IMR-90 (cell line): ENCODE data around the gene CCDC141. TPM values are rescaled to one million over a fixed set of nuclear protein-coding genes. Genes with fewer than 3 reads are reported as not detected.

Experiments used
- ATAC-seq: fragments of 200-7000 bp; cut with Tn5 transposase; 2 replicates; pipeline ENCODE4 v1.9.1; 2020; ENCODE audit warnings: low read depth, mild to moderate bottlenecking, moderate library complexity
- BruUV-seq: library from RNA; stranded (reverse); fragments of 400-500 nt; replicated peaks from 2 replicates; lab custom pipeline; 2021; lab: Mats Ljungman, UMichigan
- CTCF ChIA-PET: fragments of 300-600 bp; formaldehyde crosslinking; extraction: SDS; loops from one replicate; lab custom pipeline; 2021; ENCODE audit warnings: antibody characterized with exemption; lab: Yijun Ruan, JAX
- POLR2A ChIA-PET: fragments of 300-600 bp; sonication (Branson Sonifier 250); formaldehyde crosslinking; loops from one replicate; lab custom pipeline; 2022; ENCODE audit warnings: antibody characterized with exemption; ENCODE audit not compliant: unreplicated experiment; lab: Charles Lee
- DNase-seq: peaks from one replicate; pipeline ENCODE4 v3.0.0; 2013
- H2AFZ ChIP-seq: replicated peaks from 2 replicates; pipeline ENCODE3; 2013; ENCODE audit warnings: low read length, mild to moderate bottlenecking; ENCODE audit not compliant: poor library complexity
- H2AK5ac ChIP-seq: 2 replicates; pipeline ENCODE4 v1.6.1; 2013; ENCODE audit warnings: low read depth, low read length, inconsistent platforms
- H2AK9ac ChIP-seq: replicated peaks from 2 replicates; pipeline ENCODE3; 2013; ENCODE audit warnings: mild to moderate bottlenecking, low read depth, low read length, moderate library complexity; ENCODE audit not compliant: poor library complexity
- H2BK120ac ChIP-seq: 2 replicates; pipeline ENCODE4 v1.6.1; 2013; ENCODE audit warnings: low read depth, low read length, inconsistent platforms
- H2BK15ac ChIP-seq: 3 replicates; pipeline ENCODE4 v1.6.1; 2013; ENCODE audit warnings: low read depth, low read length, inconsistent platforms
- H2BK20ac ChIP-seq: 2 replicates; pipeline ENCODE4 v1.6.1; 2013; ENCODE audit warnings: low read depth, mild to moderate bottlenecking, inconsistent platforms, low read length, moderate library complexity
- H2BK5ac ChIP-seq: 2 replicates; pipeline ENCODE4 v1.6.1; 2013; ENCODE audit warnings: mild to moderate bottlenecking, low read depth, low read length, inconsistent platforms; ENCODE audit not compliant: poor library complexity, severe bottlenecking
- H3K14ac ChIP-seq: replicated peaks from 2 replicates; pipeline ENCODE4 v1.6.1; 2013; ENCODE audit warnings: low read depth, low read length, inconsistent platforms
- H3K18ac ChIP-seq: 2 replicates; pipeline ENCODE4 v1.6.1; 2013; ENCODE audit warnings: low read depth, low read length, control low read depth
- H3K23ac ChIP-seq: 2 replicates; pipeline ENCODE4 v1.6.1; 2013; ENCODE audit warnings: low read depth, low read length, inconsistent platforms
- H3K27ac ChIP-seq: 2 replicates; pipeline ENCODE4 v1.5.1; 2013; ENCODE audit warnings: mild to moderate bottlenecking, control low read depth, low read length; ENCODE audit not compliant: insufficient read depth
- H3K27me3 ChIP-seq: 2 replicates; pipeline ENCODE4 v1.6.1; 2013; ENCODE audit warnings: low read length; ENCODE audit not compliant: control insufficient read depth, insufficient read depth
- H3K36me3 ChIP-seq: 2 replicates; pipeline ENCODE4 v1.6.1; 2013; ENCODE audit warnings: low read length, mixed read lengths; ENCODE audit not compliant: control insufficient read depth, insufficient read depth
- H3K4ac ChIP-seq: 2 replicates; pipeline ENCODE4 v1.6.1; 2013; ENCODE audit warnings: low read depth, low read length, inconsistent platforms
- H3K4me1 ChIP-seq: 2 replicates; pipeline ENCODE4 v1.6.1; 2013; ENCODE audit warnings: low read length, mixed read lengths; ENCODE audit not compliant: control insufficient read depth, insufficient read depth
- H3K4me2 ChIP-seq: 2 replicates; pipeline ENCODE4 v1.6.1; 2013; ENCODE audit warnings: low read depth, mild to moderate bottlenecking, control low read depth, low read length, moderate library complexity
- H3K4me3 ChIP-seq: 2 replicates; pipeline ENCODE4 v1.5.1; 2013; ENCODE audit warnings: low read depth, mild to moderate bottlenecking, control low read depth, low read length, moderate library complexity; ENCODE audit not compliant: insufficient read depth
- H3K56ac ChIP-seq: 2 replicates; pipeline ENCODE4 v1.6.1; 2013; ENCODE audit warnings: low read length, inconsistent platforms; ENCODE audit not compliant: insufficient read depth; ENCODE audit errors: extremely low read depth
- H3K79me1 ChIP-seq, 2 experiments: 2 replicates each; pipeline ENCODE4 v1.6.1; 2013; ENCODE audit warnings: low read length in 2 of 2, inconsistent platforms in 1 of 2, low read depth in 1 of 2
- H3K9ac ChIP-seq: 2 replicates; pipeline ENCODE4 v1.6.1; 2013; ENCODE audit warnings: low read depth, low read length, control low read depth
- H3K9me1 ChIP-seq: 2 replicates; pipeline ENCODE4 v1.6.1; 2013; ENCODE audit warnings: low read length, inconsistent platforms; ENCODE audit not compliant: insufficient read depth
- H3K9me3 ChIP-seq: 2 replicates; pipeline ENCODE4 v1.6.1; 2013; ENCODE audit warnings: low read length; ENCODE audit not compliant: control insufficient read depth, insufficient read depth
- H4K20me1 ChIP-seq: 2 replicates; pipeline ENCODE4 v1.6.1; 2013; ENCODE audit warnings: low read length, inconsistent platforms; ENCODE audit not compliant: insufficient read depth
- H4K5ac ChIP-seq: 2 replicates; pipeline ENCODE4 v1.6.1; 2013; ENCODE audit warnings: mild to moderate bottlenecking, low read depth, low read length, control low read depth
- H4K8ac ChIP-seq, 2 experiments: 2 replicates each; pipeline ENCODE4 v1.6.1; 2013; ENCODE audit warnings: low read depth in 2 of 2, low read length in 2 of 2, control low read depth in 1 of 2, inconsistent platforms in 1 of 2
- H4K91ac ChIP-seq: 2 replicates; pipeline ENCODE4 v1.6.1; 2013; ENCODE audit warnings: low read depth, low read length, inconsistent platforms; ENCODE audit not compliant: insufficient read depth
- BHLHE40 ChIP-seq: fragments of 150-350 bp; IDR thresholded peaks from 2 replicates; pipeline ENCODE4 v1.6.1; 2016; ENCODE audit warnings: mild to moderate bottlenecking, low read depth, low read length
- CEBPB ChIP-seq: IDR thresholded peaks from 2 replicates; pipeline ENCODE4 v1.6.1; 2012; ENCODE audit warnings: low read depth, low read length, improper control_type of control experiment
- CHD1 ChIP-seq: IDR thresholded peaks from 2 replicates; pipeline ENCODE4 v1.6.1; 2012; ENCODE audit warnings: low read depth, low read length, improper control_type of control experiment
- FOS ChIP-seq: fragments of 150-350 bp; IDR thresholded peaks from 2 replicates; pipeline ENCODE4 v1.6.1; 2016; ENCODE audit warnings: low read depth, low read length
- MAFK ChIP-seq: IDR thresholded peaks from 2 replicates; pipeline ENCODE4 v1.6.1; 2012; ENCODE audit warnings: low read depth, low read length, improper control_type of control experiment
- MAZ ChIP-seq: IDR thresholded peaks from 2 replicates; pipeline ENCODE4 v1.6.1; 2012; ENCODE audit warnings: low read depth, mild to moderate bottlenecking, low read length, improper control_type of control experiment, moderate library complexity, borderline replicate concordance
- MXI1 ChIP-seq: IDR thresholded peaks from 2 replicates; pipeline ENCODE4 v1.6.1; 2012; ENCODE audit warnings: low read depth, mild to moderate bottlenecking, low read length, moderate library complexity, borderline replicate concordance
- NFE2L2 ChIP-seq: fragments of 150-350 bp; IDR thresholded peaks from 2 replicates; pipeline ENCODE4 v1.6.1; 2016; ENCODE audit warnings: low read depth, mild to moderate bottlenecking, low read length
- RAD21 ChIP-seq: IDR thresholded peaks from 2 replicates; pipeline ENCODE4 v1.6.1; 2012; ENCODE audit warnings: low read length, improper control_type of control experiment
- RCOR1 ChIP-seq: IDR thresholded peaks from 2 replicates; pipeline ENCODE4 v1.6.1; 2012; ENCODE audit warnings: mild to moderate bottlenecking, low read length, improper control_type of control experiment; ENCODE audit not compliant: insufficient replicate concordance
- RFX5 ChIP-seq: IDR thresholded peaks from 2 replicates; pipeline ENCODE4 v1.8.0; 2012; ENCODE audit warnings: low read depth, mild to moderate bottlenecking, low read length, moderate library complexity
- SMC3 ChIP-seq: fragments of 150-350 bp; IDR thresholded peaks from 2 replicates; pipeline ENCODE4 v1.6.1; 2016; ENCODE audit warnings: low read depth, mild to moderate bottlenecking, antibody characterized with exemption, low read length, moderate library complexity
- WGBS, 2 experiments: methylation state at CpG; one replicate each; pipeline versions ENCODE4 v1.1.5 to v1.1.7; 2013; ENCODE audit warnings: missing lambda C conversion rate in 2 of 2; ENCODE audit not compliant: insufficient read length in 1 of 2; ENCODE audit errors: extremely low coverage in 2 of 2; 5-methylcytosine and 5-hydroxymethylcytosine counted together
- dilution Hi-C: fragments of 300-500 bp; cut with HindIII; formaldehyde crosslinking; loops from one replicate; pipeline ENCODE4 v1.14.3; 2018; ENCODE audit warnings: low sequenced_read_pairs; ENCODE audit not compliant: unreplicated experiment
- in situ Hi-C: fragments of 300-500 bp; cut with MboI; formaldehyde crosslinking; loops from 3 replicates; pipeline ENCODE4 v1.14.3; 2019; ENCODE audit warnings: low sequenced_read_pairs, inconsistent platforms, mixed read lengths
- intact Hi-C: fragments of 100-400 bp; cut with micrococcal nuclease; formaldehyde crosslinking; loops from 2 replicates; pipeline ENCODE4 v1.10.0; 2022
- polyA plus RNA-seq, 3 experiments: library from polyadenylated mRNA; depleted of rRNA; stranded (reverse); fragments of >200 nt; gene quantifications; 2 replicates each; pipeline ENCODE4 v1.2.3, GENCODE V29; 2012; ENCODE audit warnings: low replicate concordance in 1 of 3
- total RNA-seq: library from RNA; depleted of rRNA; stranded (reverse); fragments of >200 nt; gene quantifications from 2 replicates; pipeline ENCODE4 v1.2.3, GENCODE V29; 2012
- TF ChIP-seq, protein P1 (sequence below): conservative IDR thresholded peaks from 2 replicates; pipeline ENCODE4 v1.5.1; 2012; ENCODE audit warnings: mild to moderate bottlenecking, low read depth, low read length, improper control_type of control experiment
- TF ChIP-seq, protein P2 (sequence below): fragments of 150-350 bp; IDR thresholded peaks from 2 replicates; pipeline ENCODE4 v1.6.1; 2017; ENCODE audit warnings: mild to moderate bottlenecking, antibody characterized with exemption, low read length, low read depth
- TF ChIP-seq, protein P3 (sequence below): fragments of 150-350 bp; IDR thresholded peaks from 2 replicates; pipeline ENCODE4 v1.6.1; 2016; ENCODE audit warnings: low read depth, mild to moderate bottlenecking, low read length, moderate library complexity, borderline replicate concordance

The CCDC141 gene
- total and polyA plus RNA-seq, 2 of the 4 experiments (the other 2 are of a cell fraction) = not detected

DNA sequence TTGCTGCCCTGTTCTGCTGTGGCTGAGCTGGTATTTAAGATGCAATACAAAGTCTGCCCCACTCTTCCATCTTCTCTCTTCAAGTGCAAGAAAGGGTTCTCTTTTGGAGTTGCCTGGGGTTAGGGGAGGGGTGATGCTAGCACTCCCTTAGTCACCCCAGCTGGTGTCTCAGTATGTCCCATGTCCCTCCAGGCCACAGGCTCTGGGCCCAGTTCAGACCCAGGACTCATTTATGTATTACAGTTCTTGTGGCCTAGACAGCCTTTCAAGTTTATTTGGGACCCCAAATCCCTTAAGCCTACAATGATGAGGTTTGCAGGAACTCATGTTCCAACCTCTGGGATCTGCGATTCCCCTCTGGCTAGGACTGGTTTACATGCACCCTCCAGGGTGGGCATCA, 47.2 kb upstream of the CCDC141 start:
- whole genome bisulfite sequencing, 2 experiments = 100% methylated on average over 1 of the region's 1 CpG; no CpG with 5 or more reads in 1 of the 2 experiments
- no TSS peak for BruUV-seq

More for the DNA sequence above, 47.2 kb upstream of the CCDC141 start:
- ATAC-seq (no peak), DNase-seq (no peak)
- Histone ChIP-seq H3K79me1 (no peaks in the 10 kb centered on the region), H3K27ac (no peak overlapping the region), H3K9me1 (no peaks in the 10 kb centered on the region), H3K18ac (no peak overlapping the region), H4K8ac (no peak overlapping the region), H2BK120ac (no peak overlapping the region), H4K5ac (no peak overlapping the region), H4K91ac (no peak overlapping the region), H2AK5ac (no peak overlapping the region), H3K9ac (no peak overlapping the region), H3K14ac (no peak overlapping the region), H3K36me3 (no peaks in the 10 kb centered on the region), H2BK20ac (no peak overlapping the region), H4K20me1 (no peaks in the 10 kb centered on the region), H3K56ac (no peak overlapping the region), H2AK9ac (no peak overlapping the region), H3K4me1 (no peaks in the 10 kb centered on the region), H2BK15ac (no peak overlapping the region), H3K4me3 (no peak overlapping the region), H2AFZ (no peak overlapping the region), H2BK5ac (no peak overlapping the region), H3K27me3 (no peaks in the 10 kb centered on the region), H3K23ac (no peak overlapping the region), H3K9me3 (no peaks in the 10 kb centered on the region), H3K4ac (no peak overlapping the region), H3K4me2 (no peak overlapping the region)
- in situ Hi-C loops = no loop called here
- ChIA-PET POLR2A (no interaction called here), CTCF (no interaction called here)
- intact Hi-C loops = no loop called here
- dilution Hi-C loops = no loop called here
- TF ChIP-seq, protein P1, sequence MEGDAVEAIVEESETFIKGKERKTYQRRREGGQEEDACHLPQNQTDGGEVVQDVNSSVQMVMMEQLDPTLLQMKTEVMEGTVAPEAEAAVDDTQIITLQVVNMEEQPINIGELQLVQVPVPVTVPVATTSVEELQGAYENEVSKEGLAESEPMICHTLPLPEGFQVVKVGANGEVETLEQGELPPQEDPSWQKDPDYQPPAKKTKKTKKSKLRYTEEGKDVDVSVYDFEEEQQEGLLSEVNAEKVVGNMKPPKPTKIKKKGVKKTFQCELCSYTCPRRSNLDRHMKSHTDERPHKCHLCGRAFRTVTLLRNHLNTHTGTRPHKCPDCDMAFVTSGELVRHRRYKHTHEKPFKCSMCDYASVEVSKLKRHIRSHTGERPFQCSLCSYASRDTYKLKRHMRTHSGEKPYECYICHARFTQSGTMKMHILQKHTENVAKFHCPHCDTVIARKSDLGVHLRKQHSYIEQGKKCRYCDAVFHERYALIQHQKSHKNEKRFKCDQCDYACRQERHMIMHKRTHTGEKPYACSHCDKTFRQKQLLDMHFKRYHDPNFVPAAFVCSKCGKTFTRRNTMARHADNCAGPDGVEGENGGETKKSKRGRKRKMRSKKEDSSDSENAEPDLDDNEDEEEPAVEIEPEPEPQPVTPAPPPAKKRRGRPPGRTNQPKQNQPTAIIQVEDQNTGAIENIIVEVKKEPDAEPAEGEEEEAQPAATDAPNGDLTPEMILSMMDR = no peak
- TF ChIP-seq MAZ (no peak), MXI1 (no peak), MAFK (no peak), SMC3 (no peak), CEBPB (no peak), NFE2L2 (no peak), RCOR1 (no peak), CHD1 (no peak), RFX5 (no peak), BHLHE40 (no peak), RAD21 (no peak), FOS (no peak)
- TF ChIP-seq, protein P2, sequence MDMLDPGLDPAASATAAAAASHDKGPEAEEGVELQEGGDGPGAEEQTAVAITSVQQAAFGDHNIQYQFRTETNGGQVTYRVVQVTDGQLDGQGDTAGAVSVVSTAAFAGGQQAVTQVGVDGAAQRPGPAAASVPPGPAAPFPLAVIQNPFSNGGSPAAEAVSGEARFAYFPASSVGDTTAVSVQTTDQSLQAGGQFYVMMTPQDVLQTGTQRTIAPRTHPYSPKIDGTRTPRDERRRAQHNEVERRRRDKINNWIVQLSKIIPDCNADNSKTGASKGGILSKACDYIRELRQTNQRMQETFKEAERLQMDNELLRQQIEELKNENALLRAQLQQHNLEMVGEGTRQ = no peak
- TF ChIP-seq, protein P3, sequence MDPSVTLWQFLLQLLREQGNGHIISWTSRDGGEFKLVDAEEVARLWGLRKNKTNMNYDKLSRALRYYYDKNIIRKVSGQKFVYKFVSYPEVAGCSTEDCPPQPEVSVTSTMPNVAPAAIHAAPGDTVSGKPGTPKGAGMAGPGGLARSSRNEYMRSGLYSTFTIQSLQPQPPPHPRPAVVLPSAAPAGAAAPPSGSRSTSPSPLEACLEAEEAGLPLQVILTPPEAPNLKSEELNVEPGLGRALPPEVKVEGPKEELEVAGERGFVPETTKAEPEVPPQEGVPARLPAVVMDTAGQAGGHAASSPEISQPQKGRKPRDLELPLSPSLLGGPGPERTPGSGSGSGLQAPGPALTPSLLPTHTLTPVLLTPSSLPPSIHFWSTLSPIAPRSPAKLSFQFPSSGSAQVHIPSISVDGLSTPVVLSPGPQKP = no peak
